Ishikawa (cell line): Measurements from ENCODE around the gene EEA1.

Experiments used
- CEBPB ChIP-seq: IDR thresholded peaks from 2 replicates; pipeline ENCODE4 v1.6.1; 2012
- CREB1 ChIP-seq: IDR thresholded peaks from 2 replicates; pipeline ENCODE4 v1.6.1; 2012; ENCODE audit warnings: low read depth
- EGR1 ChIP-seq: IDR thresholded peaks from 2 replicates; pipeline ENCODE4 v1.6.1; 2012
- EP300 ChIP-seq: IDR thresholded peaks from 2 replicates; pipeline ENCODE4 v1.6.1; 2012; ENCODE audit warnings: borderline replicate concordance
- FOXM1 ChIP-seq: IDR thresholded peaks from 2 replicates; pipeline ENCODE4 v1.6.1; 2012; ENCODE audit warnings: low read depth, borderline replicate concordance
- MAX ChIP-seq: IDR thresholded peaks from 2 replicates; pipeline ENCODE4 v1.6.1; 2012
- NFIC ChIP-seq: IDR thresholded peaks from 2 replicates; pipeline ENCODE4 v1.6.1; 2012
- RAD21 ChIP-seq: IDR thresholded peaks from 2 replicates; pipeline ENCODE4 v1.6.1; 2012; ENCODE audit warnings: low read depth
- TAF1 ChIP-seq: IDR thresholded peaks from 2 replicates; pipeline ENCODE4 v1.6.1; 2012; ENCODE audit warnings: low read depth, mild to moderate bottlenecking
- TCF12 ChIP-seq: IDR thresholded peaks from 2 replicates; pipeline ENCODE4 v1.6.1; 2012; ENCODE audit warnings: low read depth
- TEAD4 ChIP-seq: IDR thresholded peaks from 2 replicates; pipeline ENCODE4 v1.6.1; 2012
- USF1 ChIP-seq: IDR thresholded peaks from 2 replicates; pipeline ENCODE4 v1.6.1; 2012
- YY1 ChIP-seq: IDR thresholded peaks from 2 replicates; pipeline ENCODE4 v1.6.1; 2012; ENCODE audit warnings: low read depth
- ZBTB7A ChIP-seq: IDR thresholded peaks from 2 replicates; pipeline ENCODE4 v1.6.1; 2012; ENCODE audit warnings: low read depth
- TF ChIP-seq, protein P1 (sequence below): IDR thresholded peaks from 2 replicates; pipeline ENCODE4 v1.6.1; 2012; ENCODE audit warnings: low read depth, mild to moderate bottlenecking

EEA1 gene

DNA sequence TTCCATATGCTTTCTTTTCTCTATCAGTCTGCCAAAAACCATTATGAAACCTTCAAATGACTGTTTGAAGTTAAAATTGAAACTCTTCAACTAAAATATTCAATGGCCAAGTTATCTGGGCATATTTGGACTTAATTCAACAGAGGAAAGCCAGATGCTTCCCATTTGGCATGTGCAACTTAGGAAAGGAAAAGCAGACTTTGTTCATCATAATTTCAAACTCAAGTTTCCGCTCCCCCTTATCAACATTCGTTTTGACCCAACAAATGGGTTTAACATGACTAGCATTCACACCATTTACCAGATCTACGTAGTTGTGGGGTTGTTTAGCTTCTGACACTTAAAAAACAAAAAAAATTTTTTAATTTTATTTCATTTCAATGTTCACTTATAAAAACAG, 150.6 kb downstream of the EEA1 start:
- no peak for TF ChIP-seq RAD21
- TF ChIP-seq TCF12: no peak
- TF ChIP-seq NFIC: no peak
- no peak for TF ChIP-seq ZBTB7A
- TF ChIP-seq USF1: no peak
- no peak for TF ChIP-seq CEBPB
- no peak for TF ChIP-seq CREB1
- TF ChIP-seq EP300: no peak
- no peak for TF ChIP-seq TEAD4
- TF ChIP-seq EGR1: no peak
- no peak for TF ChIP-seq FOXM1
- TF ChIP-seq, protein P1, sequence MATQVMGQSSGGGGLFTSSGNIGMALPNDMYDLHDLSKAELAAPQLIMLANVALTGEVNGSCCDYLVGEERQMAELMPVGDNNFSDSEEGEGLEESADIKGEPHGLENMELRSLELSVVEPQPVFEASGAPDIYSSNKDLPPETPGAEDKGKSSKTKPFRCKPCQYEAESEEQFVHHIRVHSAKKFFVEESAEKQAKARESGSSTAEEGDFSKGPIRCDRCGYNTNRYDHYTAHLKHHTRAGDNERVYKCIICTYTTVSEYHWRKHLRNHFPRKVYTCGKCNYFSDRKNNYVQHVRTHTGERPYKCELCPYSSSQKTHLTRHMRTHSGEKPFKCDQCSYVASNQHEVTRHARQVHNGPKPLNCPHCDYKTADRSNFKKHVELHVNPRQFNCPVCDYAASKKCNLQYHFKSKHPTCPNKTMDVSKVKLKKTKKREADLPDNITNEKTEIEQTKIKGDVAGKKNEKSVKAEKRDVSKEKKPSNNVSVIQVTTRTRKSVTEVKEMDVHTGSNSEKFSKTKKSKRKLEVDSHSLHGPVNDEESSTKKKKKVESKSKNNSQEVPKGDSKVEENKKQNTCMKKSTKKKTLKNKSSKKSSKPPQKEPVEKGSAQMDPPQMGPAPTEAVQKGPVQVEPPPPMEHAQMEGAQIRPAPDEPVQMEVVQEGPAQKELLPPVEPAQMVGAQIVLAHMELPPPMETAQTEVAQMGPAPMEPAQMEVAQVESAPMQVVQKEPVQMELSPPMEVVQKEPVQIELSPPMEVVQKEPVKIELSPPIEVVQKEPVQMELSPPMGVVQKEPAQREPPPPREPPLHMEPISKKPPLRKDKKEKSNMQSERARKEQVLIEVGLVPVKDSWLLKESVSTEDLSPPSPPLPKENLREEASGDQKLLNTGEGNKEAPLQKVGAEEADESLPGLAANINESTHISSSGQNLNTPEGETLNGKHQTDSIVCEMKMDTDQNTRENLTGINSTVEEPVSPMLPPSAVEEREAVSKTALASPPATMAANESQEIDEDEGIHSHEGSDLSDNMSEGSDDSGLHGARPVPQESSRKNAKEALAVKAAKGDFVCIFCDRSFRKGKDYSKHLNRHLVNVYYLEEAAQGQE: no peak
- TF ChIP-seq YY1: no peak
- TF ChIP-seq TAF1: no peak
- TF ChIP-seq MAX: no peak

- no peak for TF ChIP-seq TEAD4
- no peak for TF ChIP-seq YY1
These were observed 153.7 kb downstream of the EEA1 start for GRCh38 chr12:92775416-92775815.

- TF ChIP-seq ZBTB7A (no peak), EP300 (no peak)
These were observed 158.1 kb downstream of the EEA1 start for GRCh38 chr12:92771001-92771400.

DNA sequence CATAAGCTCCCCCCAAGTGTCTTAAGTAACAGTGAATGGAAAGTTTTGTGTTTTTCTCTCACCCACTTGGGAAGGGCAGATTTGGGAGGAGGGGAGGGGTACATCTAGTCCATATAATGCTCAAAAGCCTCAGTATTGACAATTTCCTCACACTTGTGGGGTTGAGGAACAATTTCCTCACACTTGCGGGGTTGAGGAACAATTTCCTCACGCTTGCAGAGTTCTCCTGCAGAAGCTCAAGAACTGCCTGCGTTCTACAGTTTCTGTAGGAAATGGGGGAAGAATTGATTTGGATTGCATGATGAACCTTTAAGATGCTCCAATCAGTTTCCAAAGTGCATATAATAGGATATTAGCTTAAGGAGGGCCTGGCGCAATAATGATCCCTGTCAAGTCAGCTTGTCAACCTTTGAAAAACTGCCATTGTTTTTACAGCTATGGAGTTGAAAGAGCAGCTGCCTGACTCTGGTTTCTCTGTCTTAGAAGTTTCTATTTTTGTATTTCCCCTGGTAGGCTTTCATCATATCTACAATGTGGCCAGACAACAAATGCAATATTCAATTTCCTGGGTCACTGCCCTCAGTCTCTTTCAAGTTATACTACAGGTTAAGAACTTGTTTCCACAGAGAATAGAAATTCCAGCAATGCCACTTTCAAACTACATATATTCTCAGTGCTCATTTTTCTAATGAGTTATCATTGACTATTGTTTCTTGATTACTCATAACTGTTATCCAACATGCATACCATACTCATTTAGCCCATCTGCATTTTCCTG, 159.8 kb downstream of the EEA1 start:
- TF ChIP-seq FOXM1 (no peak), USF1 (no peak), RAD21 (no peak), TAF1 (no peak), TEAD4 (no peak), MAX (no peak), ZBTB7A (no peak), EP300 (no peak), NFIC (no peak), YY1 (no peak), EGR1 (no peak), TCF12 (no peak), CREB1 (no peak), CEBPB (no peak)
- TF ChIP-seq, protein P1: no peak

DNA sequence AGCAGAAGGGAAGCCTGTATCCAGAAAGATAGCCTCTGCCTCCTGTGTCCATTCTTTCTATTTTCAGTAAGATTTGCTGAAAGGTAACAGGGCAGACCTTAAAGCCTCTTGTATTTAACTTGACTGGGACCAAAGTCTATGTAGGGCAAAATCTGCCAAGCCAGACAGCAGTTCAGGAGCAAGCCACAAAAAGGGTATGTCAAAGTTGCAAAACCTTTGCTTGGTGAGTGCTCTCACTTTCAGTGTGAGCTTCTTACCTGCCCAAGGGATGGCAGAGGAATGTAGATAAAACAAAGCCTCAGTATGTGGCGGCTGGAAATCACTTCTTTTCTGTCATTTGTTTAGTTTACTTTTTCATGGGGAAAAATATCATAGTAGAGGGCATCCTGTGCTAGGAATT, 163.2 kb downstream of the EEA1 start:
- TF ChIP-seq TAF1: no peak
- no peak for TF ChIP-seq CREB1
- TF ChIP-seq MAX: no peak
- TF ChIP-seq YY1: no peak
- no peak for TF ChIP-seq ZBTB7A
- no peak for TF ChIP-seq EGR1
- TF ChIP-seq CEBPB: no peak
- no peak for TF ChIP-seq TCF12
- TF ChIP-seq RAD21: no peak
- TF ChIP-seq TEAD4: no peak
- TF ChIP-seq, protein P1: no peak
- TF ChIP-seq EP300: no peak
- TF ChIP-seq USF1: no peak
- TF ChIP-seq FOXM1: no peak
- no peak for TF ChIP-seq NFIC
